M059J (cell line): Measurements from ENCODE around the gene RNF175. TPM values are rescaled to one million over a fixed set of nuclear protein-coding genes. Genes with fewer than 3 reads are reported as not detected.
A peak's percentile ranks its signal among the peaks of the same experiment; 100 is the strongest.

Experiments
- DNase-seq: peaks from one replicate; pipeline ENCODE4 v3.0.0-alpha.2; 2012; ENCODE audit warnings: low read depth
- total RNA-seq: library from RNA; depleted of rRNA; stranded (reverse); fragments of >200 nt; shearing (Covaris generic); gene quantifications from 2 replicates; pipeline ENCODE4 v1.2.3, GENCODE V29; 2014

RNF175 gene
- total RNA-seq, 1 experiment from 2014 or later = 1.2 TPM

DNA sequence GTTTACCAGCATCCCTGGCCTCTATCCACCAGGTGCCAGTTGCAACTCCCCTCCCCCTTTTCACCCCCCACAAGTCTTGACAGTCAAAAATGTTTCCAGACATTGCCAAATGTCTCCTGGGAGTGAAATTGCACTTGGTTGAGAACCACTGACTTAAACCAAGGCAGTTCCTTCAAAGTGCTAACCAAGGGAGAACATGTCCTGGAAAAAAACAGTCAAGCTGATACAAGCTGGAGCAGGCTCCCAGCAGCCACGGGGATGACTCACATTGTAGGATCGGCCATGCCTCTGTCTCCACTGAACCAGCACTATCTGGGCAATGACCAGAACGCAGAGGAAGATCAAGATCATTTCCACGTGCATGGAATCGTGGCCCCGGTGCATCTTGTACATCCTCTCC is 11.4 kb downstream of the RNF175 start:
- DNase-seq = peak; percentile 81

DNA sequence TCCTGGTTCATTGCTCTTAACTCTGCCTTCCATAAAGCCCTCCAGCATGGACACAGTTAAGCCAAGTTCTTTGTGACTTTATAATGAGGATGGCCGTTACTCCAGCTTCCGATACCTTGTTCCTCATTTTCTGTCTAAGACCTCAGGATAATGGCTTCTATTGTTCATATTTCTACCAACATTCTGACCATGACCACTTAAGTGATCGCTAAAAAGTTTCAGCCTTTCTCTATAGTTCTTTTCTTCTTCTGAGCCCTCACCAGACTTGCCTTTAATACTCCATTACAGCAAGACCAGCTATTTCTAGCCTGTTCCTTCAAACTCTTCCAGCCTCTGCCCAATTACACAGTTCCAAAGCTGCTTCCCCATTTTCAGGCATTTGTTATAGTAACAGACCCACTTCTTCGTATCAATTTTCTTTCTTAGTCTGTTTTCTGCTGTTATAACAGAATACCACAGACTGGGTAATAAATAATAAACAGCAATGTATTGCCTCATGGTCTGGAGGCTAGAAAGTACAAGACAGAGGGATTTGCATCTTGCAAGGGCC is 12.3 kb downstream of the RNF175 start:
- DNase-seq = no peak

DNA sequence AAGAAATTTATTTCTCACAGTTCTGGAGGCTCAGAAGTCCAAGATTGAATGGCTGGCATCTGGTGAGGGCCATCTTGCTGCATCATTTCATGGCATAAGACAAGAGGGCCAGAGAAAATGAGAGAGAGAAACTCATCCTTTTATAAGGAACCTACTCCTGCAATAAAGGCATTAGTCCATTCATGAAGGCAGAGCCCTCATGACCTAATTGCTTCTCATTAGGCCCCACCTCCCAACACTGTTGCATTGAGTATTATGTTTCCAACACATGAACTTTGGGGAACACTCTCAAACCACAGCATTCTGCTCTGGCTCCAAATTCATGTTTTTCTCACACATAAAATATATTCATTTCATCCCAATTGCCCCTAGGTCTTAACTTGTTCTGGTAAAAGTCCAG is 14.2 kb downstream of the RNF175 start:
- DNase-seq = no peak

DNA sequence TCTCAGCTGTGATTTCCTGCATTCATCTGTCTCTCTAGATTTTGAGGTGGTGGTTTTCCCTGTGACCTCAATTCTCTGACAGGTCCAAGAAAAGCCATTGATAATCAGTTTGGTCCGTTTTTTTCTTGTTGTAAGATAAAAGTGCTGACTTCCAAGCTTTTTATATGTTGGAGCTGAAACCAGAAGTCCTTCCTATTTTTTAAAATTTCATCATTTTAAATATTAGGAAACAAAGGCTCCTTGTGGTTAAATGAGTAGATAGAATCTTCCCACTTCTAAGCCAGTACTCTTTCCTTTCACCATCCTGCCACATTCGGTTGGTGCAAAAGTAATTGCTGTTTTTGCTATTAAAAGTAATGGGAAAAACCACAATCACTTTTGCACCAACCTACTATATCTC is 18.3 kb downstream of the RNF175 start:
- DNase-seq = no peak

DNA sequence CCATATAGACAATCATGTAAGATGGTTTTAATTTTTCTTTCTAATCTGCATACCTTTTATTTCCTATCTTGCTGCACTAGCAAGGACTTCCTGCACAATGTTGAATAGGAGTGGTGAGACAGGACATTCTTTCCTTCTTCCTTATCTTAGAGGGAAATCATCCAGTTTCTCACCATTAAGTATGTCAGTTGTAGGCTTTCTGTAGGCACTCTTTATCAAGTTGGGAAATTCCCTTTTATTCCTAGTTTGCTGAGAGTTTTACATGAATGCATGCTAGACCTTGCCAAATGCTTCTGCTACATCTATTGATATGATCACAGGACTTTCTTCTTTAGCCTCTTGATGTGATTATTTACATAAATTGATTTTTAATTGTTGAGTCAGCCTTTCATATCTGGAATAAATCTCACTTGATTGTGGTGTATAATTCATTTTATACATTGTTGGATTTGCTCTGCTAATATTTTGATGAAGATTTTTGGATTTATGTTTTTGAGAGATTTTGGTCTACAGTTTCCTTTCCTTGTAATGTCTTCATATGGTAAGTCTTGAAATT is 23.8 kb downstream of the RNF175 start:
- peak; percentile 45 for DNase-seq

DNA sequence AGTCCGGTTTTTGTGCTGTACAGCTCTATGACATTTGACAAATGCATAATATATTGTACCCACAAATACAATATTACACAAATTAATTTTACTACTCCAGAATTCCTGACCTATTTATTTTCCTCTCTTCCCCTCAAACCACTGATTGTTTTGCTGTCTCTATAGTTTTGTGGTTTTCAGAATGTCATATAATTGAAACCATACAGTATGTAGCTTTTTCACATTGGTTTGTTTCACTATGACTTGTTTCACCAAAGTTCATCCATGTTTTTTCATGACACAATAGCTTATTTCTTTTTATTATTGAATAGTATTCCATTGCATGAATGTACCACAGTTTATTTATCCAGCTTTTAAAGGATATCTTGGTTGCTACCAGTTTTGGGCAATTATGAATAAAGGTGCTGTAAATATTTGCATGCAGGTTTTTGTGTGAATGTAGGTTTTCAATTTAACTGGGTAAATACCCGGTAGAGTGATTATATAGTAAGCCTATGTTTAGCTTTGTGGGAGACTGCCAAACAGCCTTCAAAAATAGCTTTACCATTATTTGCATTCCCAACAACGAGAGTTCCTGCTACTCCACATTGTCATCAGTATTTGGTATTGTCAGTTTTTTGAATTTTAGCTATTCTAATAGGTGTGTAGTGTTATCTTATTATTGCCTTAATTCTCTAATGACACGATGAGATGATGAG is 25.9 kb downstream of the RNF175 start:
- no peak for DNase-seq

DNA sequence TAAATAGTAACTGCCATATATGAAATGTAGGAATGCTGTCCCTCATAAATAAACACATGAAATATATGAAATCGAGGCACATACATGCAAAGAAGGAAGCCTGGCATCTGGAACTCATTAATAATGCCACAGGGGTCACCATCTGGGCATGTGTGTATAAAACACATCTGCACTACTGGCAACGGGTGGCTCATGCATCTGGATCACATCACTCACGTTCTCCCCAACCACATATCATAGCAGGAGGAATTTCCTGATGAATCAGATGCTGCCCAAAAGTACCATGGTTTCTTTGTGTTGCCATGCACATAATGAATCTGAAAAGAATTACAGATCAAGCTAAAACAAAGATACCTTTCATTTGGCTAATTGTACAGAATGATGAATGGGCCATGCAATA is 28.6 kb downstream of the RNF175 start:
- peak; percentile 88 for DNase-seq

DNA sequence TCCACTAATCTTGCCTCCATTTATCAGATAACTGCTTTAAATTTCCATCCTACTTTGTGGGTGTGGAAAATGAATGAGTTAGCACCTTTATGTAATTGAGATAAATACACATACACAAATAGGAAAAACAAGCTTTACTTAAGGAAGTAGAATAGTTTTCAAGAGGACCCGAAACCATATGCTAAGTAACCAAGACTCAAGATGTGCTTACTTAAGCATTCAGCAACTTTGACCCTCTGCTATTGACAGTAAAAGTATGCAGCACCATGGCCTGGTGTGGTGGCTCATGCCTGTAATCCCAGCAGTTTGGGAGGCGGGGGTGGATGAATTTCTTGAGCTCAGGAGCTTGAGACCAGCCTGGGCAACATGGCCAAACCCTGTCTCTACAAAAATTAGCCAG is 29.9 kb downstream of the RNF175 start:
- no peak for DNase-seq

DNA sequence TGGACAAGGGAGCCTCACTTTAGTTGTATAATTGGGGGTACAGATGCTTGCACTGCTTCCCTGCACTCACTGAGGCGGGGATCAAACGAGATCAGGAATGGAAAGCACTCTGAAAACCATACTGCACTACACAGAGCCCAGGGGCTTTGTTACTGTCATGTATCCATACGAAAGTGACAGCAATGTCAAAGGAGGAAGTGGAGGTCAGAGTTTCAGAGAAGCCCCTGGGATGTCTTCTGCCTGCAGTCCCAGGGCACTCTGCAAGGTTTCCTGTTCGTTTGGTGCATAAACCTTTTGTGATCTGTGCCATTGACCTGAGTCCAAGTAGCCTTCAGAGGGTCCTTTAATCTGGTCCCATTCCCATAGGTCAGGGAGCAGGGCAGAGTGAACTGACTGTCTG is 31.2 kb downstream of the RNF175 start:
- DNase-seq = no peak

DNA sequence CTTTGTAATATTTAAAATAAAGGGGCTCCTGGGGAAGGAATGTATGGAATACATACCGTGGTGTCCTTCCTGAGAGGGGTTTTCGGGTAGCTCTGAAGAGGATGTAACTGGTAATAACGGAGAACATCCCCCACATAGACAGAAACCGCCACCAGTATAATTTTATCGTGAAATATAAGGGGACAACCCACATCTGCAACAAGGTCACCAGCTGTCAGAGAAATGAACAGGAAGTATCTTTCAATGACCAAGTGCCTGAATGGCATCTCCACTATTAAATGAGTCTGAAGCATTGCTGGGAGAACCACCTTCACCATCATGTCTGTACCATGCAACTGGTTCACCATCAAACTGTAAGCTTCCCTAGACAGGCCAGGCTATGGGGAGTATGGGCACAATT is 31.7 kb downstream of the RNF175 start:
- no peak for DNase-seq

DNA sequence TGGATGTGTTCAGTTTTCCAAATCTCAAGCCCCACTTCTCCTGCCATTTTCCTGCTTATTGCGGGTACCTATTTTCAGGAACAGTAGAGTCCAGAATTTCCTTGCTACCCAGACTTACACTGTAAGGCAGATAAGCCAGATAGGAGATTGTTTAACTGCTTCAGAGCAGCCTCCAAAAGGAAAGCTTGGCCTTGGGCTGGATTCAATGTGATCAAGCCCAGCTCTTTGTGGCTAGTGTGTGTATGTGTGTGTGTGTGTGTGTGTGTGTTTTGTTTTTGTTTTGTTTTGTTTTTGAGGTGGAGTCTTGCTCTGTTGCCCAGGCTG is 34.0 kb downstream of the RNF175 start:
- no peak for DNase-seq

DNA sequence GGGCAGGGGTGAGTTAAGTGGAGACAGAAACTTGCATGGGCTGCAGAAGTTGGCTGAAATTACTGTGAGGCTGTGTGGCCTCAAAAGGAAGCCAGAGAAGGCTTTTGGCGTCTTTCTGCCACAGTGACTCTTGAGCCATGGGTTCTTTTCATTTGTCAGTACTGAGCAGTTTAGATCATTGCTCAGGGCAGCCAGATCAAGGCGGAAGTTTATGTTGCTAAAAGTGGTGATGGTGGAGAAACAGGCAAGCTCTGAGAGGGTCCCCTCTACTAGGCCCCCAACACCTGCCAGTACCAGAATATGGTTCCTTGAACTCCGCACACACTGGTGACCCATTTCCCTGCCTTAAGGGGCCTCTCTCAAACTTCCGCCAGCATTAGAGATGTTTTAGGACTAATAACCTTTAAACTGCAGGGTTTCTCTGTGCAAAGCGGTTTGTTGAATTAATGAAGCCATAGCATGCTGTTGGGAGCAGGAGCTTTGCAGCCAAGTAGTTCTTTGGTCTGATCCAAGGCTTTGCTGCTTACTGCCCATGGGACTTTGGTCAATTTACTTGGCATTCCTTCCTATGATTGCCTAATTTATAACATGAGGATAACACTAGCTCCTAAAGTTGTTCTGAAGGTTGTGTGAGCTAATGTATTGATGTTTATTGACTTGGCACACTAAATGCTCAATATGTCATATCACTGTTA is 34.5 kb downstream of the RNF175 start:
- no peak for DNase-seq

DNA sequence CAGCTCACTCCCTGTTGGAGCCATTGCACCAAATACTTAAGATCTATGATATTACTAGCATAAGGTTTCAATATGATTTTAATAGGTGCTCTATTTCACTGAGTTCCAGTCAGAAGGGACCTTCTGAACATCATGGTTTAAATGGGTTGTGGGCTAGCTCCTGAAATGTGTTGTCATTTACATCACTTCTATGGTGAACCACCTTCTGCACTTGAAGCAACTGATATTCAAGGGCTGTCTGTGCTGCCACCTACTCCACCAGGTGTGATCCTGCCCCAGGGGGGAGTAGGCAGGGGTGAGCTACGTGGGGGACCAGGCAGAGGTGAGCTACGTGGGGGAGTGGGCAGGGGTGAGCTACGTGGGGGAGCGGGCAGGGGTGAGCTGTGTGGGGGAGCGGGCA is 35.2 kb downstream of the RNF175 start:
- no peak for DNase-seq

DNA sequence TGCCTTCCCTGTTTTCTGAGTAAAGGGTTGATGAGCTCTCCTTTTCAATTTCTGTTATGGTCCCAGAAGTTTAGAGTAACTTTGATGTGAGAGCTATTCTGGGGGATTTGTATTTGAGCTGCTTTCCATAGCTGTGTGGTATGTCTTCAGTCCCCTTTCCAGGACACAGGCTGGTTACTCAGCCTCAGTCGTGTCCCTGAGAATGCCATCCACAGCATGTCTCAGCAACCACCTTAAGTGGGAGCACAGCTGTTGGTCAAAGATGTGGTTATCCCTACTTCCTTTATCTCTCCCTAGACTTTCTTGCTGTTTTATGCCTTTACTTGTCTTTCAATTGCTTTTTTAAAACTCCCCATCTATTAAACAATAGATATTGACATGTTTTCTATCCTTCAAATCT is 37.8 kb downstream of the RNF175 start:
- no peak for DNase-seq

DNA sequence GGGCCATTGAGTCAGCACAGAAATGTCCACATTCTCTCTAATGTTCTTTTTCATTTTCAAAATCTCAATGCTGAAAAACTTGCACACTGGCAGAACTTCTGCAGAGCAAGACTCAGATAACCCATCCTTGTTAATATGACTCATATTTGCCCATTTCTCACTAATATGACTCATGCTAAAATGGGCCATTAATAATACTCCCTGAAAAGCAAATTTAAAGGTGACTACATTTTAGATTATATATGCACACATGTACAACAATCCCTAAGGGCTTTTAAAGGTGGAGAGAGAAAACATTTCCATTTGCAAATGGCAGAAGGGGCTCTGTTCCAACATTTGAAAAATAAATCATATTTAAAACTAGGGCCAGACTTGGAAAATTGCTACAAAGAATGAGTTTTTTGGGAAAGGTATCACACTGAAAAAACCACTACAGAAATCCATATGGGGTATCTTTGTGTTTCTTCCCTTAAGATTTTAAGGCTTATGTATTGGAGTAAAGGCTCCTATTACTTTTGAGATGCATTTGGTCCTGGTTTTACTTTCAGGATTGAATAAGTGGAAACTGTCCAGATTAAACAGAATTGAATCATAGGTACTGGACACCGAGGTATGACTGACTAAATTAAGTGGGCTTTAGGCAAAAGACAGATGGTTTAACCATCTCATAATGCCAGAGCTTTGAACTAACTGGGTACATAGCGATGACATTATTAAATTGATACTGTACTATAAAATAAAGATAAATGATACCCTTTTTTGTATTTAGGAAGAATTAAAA is 45.8 kb downstream of the RNF175 start:
- DNase-seq = peak; percentile 55

DNA sequence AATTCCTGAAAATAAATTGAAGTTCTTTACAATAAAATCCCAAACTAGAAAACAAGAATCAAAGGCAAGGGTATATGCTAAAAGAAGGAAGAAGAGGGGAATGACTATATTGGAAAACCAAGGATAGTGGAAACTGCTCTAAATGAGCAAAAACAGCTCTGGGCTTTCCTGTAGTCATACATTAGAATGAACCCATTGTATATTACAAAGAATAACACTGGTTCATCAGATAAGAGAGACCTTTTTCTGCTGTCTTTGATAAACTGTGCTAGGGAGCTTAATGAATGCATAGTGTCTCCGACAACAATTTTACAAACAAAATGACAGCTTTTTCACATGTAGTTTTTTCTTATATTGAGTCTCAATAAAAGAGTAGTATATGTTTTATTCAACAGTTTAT is 49.1 kb downstream of the RNF175 start:
- DNase-seq = no peak

DNA sequence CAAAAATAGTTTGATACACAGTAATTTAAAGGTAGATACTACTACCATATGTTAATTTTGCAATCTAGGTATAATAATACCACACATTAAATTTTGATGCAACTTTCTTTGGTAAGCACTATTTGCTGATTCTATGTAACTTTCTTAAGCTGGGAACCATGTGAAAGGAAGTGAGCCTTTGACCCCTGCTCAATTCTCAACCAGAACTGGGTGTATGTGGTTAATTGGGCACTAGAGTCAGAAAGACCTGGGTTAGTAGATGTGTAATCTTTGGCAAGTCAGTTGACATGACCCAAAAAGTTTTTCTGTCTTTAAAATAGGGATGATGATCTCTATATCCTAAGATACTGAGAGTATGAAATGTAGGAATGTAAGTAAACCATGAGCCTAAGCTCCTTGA is 53.3 kb downstream of the RNF175 start:
- no peak for DNase-seq

DNA sequence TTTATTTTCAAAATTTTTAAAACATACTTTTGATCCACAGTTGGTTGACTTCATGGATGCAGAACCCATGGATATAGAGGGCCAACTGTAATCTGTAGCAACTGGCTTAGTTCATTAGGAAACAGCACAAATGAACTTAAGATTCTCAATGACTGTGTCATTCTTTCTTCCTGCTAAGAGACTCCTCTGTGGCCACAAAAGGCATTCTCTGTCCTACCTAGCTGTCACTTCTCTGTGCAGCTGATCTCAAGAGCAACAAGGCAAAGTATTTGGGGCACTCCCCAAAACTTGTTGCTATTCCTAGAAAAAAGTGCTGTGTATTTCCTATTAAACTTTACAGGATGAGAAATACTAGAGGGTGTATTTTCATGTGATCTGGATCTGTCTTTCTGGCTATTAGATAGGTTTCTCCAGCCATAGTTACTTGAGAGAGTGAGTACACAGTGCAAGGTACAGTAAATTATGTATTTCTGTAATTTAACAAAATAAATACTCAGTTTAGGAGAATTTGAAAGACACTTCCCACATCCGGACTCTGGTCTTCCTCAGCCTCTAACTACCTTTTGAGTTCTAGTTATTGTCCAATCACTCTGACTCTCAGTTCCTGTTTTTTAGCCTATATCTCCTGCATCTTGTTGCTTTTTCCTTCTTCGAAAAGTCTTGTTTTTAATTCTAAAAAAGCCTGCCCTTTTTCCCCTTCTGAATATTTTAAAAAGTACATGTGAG is 53.9 kb downstream of the RNF175 start:
- no peak for DNase-seq

DNA sequence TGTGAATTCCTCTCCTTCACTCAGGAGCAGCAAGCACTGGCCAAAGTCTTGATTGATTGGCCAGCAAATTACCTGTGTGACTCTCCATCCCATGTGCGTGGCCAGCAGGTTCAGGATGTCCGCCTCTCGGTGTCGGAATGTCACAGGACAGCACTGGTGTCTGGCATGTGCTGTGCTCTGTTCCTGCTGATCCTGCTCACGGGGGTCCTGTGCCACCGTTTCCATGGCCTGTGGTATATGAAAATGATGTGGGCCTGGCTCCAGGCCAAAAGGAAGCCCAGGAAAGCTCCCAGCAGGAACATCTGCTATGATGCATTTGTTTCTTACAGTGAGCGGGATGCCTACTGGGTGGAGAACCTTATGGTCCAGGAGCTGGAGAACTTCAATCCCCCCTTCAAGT is 55.3 kb downstream of the RNF175 start:
- DNase-seq = no peak

DNA sequence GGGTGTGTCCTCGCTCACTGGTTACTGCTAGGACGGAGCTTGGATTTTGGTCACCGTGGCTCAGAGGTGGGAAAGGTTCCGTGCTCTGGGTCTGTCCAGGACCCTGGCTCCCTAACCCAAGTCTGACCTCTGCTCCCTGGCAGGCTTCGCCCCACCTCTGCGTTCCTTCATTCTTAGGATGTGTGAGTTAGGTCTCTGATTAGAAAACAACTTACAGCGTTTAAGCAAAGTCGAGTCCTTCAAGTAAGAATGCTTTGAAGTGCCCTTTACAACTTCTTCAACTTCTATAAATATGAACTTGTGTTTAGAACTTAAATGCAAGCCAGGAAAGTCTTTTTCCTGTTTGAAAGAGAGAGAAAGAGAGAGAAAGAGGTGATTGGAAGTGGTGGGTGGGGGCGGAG is 74.9 kb downstream of the RNF175 start:
- DNase-seq = no peak

DNA sequence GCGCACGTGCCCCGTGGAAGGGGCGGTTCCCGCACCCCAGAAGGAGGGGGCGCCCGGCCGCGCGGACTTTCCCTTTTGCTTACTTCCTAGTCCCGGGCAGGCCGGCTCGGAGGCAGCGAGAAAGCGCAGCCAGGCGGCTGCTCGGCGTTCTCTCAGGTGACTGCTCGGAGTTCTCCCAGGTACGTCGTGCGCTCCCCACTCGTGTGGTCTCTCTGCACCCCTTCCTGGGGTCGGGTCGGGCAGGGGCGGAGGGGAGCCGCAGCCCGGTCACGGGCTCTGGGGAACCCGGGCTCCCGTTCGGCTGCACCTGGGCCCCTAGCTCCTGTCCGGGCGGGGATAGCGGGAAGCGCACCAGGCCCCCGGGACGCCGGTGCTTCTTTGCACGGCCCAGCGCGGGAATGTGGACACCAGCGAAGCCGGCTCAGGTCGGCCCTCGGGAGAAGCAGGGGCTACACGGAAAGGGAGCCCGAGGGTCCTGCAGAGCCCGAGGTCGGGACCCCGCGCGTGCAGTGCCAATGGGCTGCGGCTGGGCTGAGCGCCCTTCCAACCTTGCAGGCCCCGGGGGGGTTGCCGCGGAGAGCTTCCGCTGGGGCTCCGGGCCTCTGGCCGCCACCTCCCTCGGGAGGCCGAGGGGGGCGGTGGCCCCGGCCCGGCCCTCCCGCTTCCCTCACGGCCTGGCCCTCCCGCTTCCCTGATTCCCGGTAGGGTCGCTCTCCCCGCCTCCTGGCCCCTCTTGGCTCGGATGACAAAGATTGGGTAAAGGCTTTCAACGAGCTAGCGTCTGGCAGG is 75.4 kb downstream of the RNF175 start, which contains the start of gene TLR2:
Gene TLR2, plus strand, starts transcription at position 99 of the 789 bp plus-strand sequence. CDS start 18,628 bp downstream, outside the sequence.
- DNase-seq = peak; percentile 43
